ENCODE data around the gene ADH1B.

Gene ADH1B

DNA sequence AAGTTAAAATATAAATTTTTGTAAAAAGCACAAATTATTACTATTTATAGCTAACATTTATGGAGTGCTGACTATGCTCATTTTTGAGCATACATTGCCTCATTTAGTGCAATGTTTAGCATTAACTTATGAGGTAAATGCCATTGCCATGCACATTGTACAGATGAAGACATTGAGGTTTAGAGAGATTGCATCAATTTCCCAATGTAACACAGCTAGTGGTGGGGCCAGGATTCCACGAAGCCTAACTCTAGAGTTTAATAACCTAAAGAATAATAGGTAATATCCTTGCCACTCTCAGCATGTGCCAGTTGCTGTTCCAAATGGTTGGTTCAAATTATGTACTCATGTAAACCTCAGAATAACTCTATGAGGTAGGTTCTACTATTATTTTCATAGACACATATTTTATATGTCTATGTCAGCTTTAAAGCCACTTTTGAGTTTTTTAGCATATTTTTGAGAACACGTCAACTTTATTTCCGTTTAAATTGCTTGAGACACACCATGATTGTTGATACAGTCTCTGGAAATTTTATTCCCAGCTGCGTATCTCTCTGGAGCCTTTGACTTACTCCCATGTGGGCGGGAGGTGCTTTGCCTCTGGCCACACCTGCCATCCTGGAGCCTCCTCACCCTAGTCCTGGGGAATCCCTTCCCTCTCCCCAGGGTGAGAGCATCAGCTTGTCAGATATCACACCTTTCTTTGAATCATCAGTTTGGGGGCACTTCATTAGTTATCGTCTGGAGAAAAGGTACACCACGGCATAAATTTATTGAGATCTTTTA is 19.6 kb downstream of the ADH1B start:
- H3K27me3 ChIP-seq (replicated peaks; ENCODE audit: control insufficient read depth, insufficient read depth, low read length), result no peaks in the 10 kb centered on the region
- TF ChIP-seq, protein P1, sequence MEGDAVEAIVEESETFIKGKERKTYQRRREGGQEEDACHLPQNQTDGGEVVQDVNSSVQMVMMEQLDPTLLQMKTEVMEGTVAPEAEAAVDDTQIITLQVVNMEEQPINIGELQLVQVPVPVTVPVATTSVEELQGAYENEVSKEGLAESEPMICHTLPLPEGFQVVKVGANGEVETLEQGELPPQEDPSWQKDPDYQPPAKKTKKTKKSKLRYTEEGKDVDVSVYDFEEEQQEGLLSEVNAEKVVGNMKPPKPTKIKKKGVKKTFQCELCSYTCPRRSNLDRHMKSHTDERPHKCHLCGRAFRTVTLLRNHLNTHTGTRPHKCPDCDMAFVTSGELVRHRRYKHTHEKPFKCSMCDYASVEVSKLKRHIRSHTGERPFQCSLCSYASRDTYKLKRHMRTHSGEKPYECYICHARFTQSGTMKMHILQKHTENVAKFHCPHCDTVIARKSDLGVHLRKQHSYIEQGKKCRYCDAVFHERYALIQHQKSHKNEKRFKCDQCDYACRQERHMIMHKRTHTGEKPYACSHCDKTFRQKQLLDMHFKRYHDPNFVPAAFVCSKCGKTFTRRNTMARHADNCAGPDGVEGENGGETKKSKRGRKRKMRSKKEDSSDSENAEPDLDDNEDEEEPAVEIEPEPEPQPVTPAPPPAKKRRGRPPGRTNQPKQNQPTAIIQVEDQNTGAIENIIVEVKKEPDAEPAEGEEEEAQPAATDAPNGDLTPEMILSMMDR (IDR thresholded peaks at IDR 0.05; ENCODE audit: insufficient read depth, low read length, poor library complexity, severe bottlenecking), result no peak
- no peak for DNase-seq (ENCODE audit: extremely low read depth, insufficient read length)
- H3K36me3 ChIP-seq (ENCODE audit: control insufficient read depth, insufficient read depth, low read length), result no peaks in the 10 kb centered on the region
- no peak overlapping the region for H3K4me3 ChIP-seq (replicated peaks; ENCODE audit: low read depth, low read length)

DNA sequence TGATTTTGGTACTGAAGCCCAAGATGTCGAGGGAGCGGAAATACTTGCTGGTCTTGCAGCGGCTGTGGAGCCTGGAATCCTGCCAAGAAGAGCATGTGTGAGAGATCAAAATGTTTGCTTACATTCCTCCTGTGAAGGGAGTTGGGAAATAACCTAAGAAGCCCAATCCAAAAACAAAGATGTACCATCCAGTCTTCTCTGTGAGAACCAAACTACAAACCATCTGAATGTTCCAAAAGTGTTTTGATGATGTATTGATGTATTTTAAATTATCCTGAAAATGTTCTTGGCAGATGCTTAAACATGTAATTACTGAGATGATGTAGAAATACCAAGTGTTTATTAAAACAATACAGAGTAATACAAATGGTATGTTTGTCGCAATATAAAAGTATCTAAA is 20.3 kb downstream of the ADH1B start:
- TF ChIP-seq, protein P1 (IDR thresholded peaks at IDR 0.05; ENCODE audit: insufficient read depth, low read length, poor library complexity, severe bottlenecking), result no peak
- Histone ChIP-seq H3K36me3 (ENCODE audit: control insufficient read depth, insufficient read depth, low read length) (no peaks in the 10 kb centered on the region), H3K27me3 (replicated peaks; ENCODE audit: control insufficient read depth, insufficient read depth, low read length) (no peaks in the 10 kb centered on the region), H3K4me3 (replicated peaks; ENCODE audit: low read depth, low read length) (no peak overlapping the region)
- DNase-seq (ENCODE audit: extremely low read depth, insufficient read length), result no peak

DNA sequence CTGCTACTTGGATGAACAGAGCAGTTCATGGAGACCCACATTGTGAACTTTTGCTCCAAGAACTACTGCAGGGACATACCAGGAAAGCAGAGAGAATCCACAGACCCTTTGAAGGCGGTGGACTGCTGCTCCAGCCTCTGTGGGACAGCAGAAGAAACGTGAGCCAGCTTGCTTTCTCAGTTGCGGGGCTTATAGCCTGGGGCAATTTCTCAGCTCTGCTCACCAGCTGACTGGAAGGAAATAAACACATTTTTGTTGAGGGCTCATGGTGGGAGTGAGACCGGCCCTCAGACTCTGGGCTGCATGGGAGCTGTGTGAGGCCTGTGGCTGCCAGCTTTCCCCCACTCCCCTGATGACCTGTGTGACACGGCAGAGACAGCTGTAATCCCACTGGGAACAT is 27.8 kb downstream of the ADH1B start:
- no peak for DNase-seq (ENCODE audit: extremely low read depth, insufficient read length)
- H3K4me3 ChIP-seq (replicated peaks; ENCODE audit: low read depth, low read length), result no peak overlapping the region
- no peaks in the 10 kb centered on the region for H3K36me3 ChIP-seq (ENCODE audit: control insufficient read depth, insufficient read depth, low read length)
- TF ChIP-seq, protein P1 (IDR thresholded peaks at IDR 0.05; ENCODE audit: insufficient read depth, low read length, poor library complexity, severe bottlenecking), result no peak
- no peaks in the 10 kb centered on the region for H3K27me3 ChIP-seq (replicated peaks; ENCODE audit: control insufficient read depth, insufficient read depth, low read length)

DNA sequence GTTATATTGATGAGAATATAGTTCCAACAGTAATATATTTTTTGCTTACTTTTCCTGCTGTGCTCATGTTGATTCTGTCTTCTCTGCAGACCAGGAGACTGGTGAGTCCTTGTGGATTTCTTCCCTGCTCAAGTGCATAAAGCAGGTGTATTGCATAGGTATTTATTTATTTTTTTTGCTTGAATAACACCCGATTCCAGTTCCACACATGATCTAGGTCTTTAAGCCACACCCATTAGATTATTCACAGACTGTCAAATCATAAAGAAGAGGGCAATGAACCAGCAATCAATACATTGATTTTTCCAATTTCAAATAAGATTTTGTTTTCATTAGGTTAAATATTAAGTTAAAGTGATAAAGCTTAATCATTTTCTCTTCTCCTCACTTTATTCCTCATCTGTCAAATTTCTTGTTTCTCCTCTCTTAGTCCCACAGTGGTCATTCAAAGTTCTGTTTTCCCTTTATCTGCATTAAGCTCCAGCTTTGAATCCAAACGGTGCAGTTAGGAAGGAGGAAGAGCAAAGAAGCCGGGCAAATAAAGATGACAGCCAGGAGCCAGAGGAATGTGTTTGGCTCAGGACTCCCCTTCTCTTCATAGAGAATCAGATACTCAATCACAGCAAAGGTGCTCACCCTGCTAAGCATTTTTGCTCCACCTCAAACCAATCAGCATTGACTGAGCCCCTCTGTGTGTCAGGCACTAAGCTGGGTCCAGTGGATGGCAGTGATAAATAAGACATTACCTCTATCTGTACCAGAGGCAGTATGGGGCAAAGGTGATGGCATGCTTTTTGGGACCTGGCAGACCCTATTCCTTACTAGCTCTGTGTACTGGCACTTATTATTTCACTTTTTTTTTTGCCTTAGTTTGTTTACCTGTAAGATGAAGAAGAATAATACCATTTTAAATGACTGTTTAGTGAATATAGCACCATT is 30.1 kb downstream of the ADH1B start, which contains the start of gene ADH1A:
ADH1A (minus strand) TSS at position 138 of the 939 bp plus-strand sequence; CDS start at position 67, 71 bp downstream.
- no peak within 1 kb of the TSS for H3K4me3 ChIP-seq (replicated peaks; ENCODE audit: low read depth, low read length)
- TF ChIP-seq, protein P1 (IDR thresholded peaks at IDR 0.05; ENCODE audit: insufficient read depth, low read length, poor library complexity, severe bottlenecking), result no peak
- no peak for DNase-seq (ENCODE audit: extremely low read depth, insufficient read length)

DNA sequence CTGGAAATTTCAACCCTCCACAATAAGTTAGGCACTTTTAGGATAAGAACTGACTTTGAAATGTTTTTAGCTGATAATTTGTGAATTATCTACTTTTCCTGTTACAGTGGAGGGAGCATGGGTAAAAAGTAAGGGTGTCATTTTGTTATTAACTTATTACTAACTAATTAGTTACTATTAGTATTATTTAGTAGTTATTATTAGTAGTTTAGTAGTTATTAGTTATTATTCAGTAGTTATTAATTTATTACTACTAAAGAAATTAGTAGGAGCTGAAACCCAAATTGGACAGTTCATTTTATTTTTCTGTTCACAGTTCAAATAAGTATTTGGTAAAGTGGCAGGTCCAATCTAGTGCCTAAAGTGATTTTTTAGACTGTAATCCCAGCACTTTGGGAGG is 35.8 kb downstream of the ADH1B start:
- no peak for DNase-seq (ENCODE audit: extremely low read depth, insufficient read length)
- TF ChIP-seq, protein P1 (IDR thresholded peaks at IDR 0.05; ENCODE audit: insufficient read depth, low read length, poor library complexity, severe bottlenecking), result no peak

More for the DNA sequence above, 30.1 kb downstream of the ADH1B start, which contains the start of gene ADH1A:
- no peaks in the 10 kb centered on the region for H3K36me3 ChIP-seq (ENCODE audit: control insufficient read depth, insufficient read depth, low read length)
- H3K27me3 ChIP-seq (replicated peaks; ENCODE audit: control insufficient read depth, insufficient read depth, low read length), result no peaks in the 10 kb centered on the region

More for the DNA sequence above, 35.8 kb downstream of the ADH1B start:
- no peaks in the 10 kb centered on the region for H3K36me3 ChIP-seq (ENCODE audit: control insufficient read depth, insufficient read depth, low read length)
- no peak overlapping the region for H3K4me3 ChIP-seq (replicated peaks; ENCODE audit: low read depth, low read length)
- no peaks in the 10 kb centered on the region for H3K27me3 ChIP-seq (replicated peaks; ENCODE audit: control insufficient read depth, insufficient read depth, low read length)
